ENCODE data around the gene THRB.

The THRB gene

DNA sequence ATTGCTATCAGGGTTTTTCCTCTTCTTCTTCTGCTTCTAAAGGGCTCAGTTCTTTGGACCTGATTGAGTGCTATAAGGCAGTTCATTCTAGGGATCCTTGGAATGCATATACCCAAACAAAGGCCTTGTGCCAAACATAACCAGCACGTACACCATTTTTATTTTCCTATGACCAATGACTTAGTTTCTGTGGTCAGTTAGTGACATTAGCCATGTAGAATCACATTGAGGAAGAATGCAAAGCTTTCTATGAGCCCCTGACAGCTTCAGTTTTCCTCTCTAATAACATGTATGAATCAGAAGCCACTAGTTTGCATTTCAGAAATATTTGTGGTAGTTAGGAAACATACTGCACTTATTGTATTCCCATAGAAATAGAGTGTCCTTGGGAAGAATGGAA is 240.0 kb downstream of the THRB start:
- FAIRE-seq = no peak
- DNase-seq (ENCODE audit: insufficient read length, low spot score) = no peak
- TF ChIP-seq POLR2A (IDR thresholded peaks at IDR 0.05; ENCODE audit: low read depth, low read length) = no peak
- no peak for TF ChIP-seq SPI1 (IDR thresholded peaks at IDR 0.05; ENCODE audit: low read depth, low read length)
- TF ChIP-seq POU2F2 (IDR thresholded peaks at IDR 0.05; ENCODE audit: low read depth, low read length) = no peak
- TF ChIP-seq PAX5 (IDR thresholded peaks at IDR 0.05; ENCODE audit: insufficient read depth, low read length, severe bottlenecking) = no peak
- TF ChIP-seq TAF1 (IDR thresholded peaks at IDR 0.05; ENCODE audit: low read depth, low read length) = no peak
- TF ChIP-seq POLR2AphosphoS5 (IDR thresholded peaks at IDR 0.05; ENCODE audit: low read depth, low read length) = no peak

DNA sequence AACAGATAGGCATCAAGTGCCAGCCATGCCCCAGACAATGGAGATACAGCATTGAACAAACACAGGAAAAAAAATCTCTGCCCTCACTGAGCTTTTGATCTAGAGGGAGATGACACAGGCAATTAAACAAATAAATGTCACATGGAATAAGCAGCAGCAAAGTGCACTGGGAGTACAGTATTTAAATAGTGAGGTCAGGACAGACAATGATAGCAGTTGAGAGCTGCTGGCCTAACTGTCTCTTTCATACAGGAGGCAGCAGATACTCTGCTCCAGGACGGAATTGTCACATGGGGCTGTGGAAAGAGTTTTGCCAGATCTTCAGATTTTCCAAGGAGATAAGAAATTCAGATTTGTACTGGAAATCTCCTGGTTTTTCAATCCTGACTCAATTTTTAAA is 241.3 kb downstream of the THRB start:
- FAIRE-seq (no peak), DNase-seq (ENCODE audit: insufficient read length, low spot score) (no peak)
- TF ChIP-seq POLR2AphosphoS5 (IDR thresholded peaks at IDR 0.05; ENCODE audit: low read depth, low read length) (no peak), SPI1 (IDR thresholded peaks at IDR 0.05; ENCODE audit: low read depth, low read length) (no peak), PAX5 (IDR thresholded peaks at IDR 0.05; ENCODE audit: insufficient read depth, low read length, severe bottlenecking) (no peak), TAF1 (IDR thresholded peaks at IDR 0.05; ENCODE audit: low read depth, low read length) (no peak), POU2F2 (IDR thresholded peaks at IDR 0.05; ENCODE audit: low read depth, low read length) (no peak), POLR2A (IDR thresholded peaks at IDR 0.05; ENCODE audit: low read depth, low read length) (no peak)

DNA sequence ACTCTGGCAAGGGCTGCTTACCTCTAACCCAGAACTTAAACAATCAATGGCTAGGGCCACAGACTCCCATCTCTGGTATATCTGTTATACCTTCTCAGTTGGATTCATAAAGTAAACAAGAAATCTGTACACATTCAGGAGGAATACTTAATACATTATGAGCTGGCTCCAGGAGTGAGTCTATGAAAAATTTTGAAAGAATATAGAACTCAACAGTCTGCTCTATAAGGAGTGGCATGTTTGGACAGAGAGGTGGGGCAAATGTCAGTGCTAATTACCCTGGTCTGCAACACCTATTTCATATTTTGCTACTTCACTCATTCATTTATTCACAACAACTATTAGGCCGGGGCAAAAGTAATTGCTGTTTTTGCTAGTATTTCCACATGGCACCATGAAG is 245.1 kb downstream of the THRB start:
- TF ChIP-seq SPI1 (IDR thresholded peaks at IDR 0.05; ENCODE audit: low read depth, low read length) = no peak
- no peak for TF ChIP-seq TAF1 (IDR thresholded peaks at IDR 0.05; ENCODE audit: low read depth, low read length)
- TF ChIP-seq PAX5 (IDR thresholded peaks at IDR 0.05; ENCODE audit: insufficient read depth, low read length, severe bottlenecking) = no peak
- no peak for TF ChIP-seq POLR2AphosphoS5 (IDR thresholded peaks at IDR 0.05; ENCODE audit: low read depth, low read length)
- TF ChIP-seq POLR2A (IDR thresholded peaks at IDR 0.05; ENCODE audit: low read depth, low read length) = no peak
- TF ChIP-seq POU2F2 (IDR thresholded peaks at IDR 0.05; ENCODE audit: low read depth, low read length) = no peak
- DNase-seq (ENCODE audit: insufficient read length, low spot score) (no peak), FAIRE-seq (no peak)

DNA sequence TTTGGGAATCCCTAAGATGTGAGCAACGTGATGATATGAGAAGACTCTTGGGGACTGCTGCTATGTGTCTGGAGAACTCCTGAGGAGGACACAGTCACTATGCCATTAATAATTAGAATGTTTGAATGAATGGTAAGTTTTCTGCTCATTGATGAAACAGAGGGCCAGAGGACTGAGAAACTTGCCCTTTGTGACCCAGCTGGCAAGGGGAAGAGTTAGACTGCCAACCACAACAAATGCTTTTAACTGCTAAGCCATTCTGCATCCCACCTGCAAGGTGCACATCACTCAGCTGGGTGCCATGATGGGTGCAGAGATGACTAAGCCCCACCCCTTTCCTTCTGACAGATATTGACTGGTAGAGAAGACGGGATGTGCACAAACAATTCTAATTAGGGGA is 249.6 kb downstream of the THRB start:
- DNase-seq (ENCODE audit: insufficient read length, low spot score) (no peak), FAIRE-seq (no peak)
- TF ChIP-seq POU2F2 (IDR thresholded peaks at IDR 0.05; ENCODE audit: low read depth, low read length) (no peak), POLR2A (IDR thresholded peaks at IDR 0.05; ENCODE audit: low read depth, low read length) (no peak), TAF1 (IDR thresholded peaks at IDR 0.05; ENCODE audit: low read depth, low read length) (no peak), POLR2AphosphoS5 (IDR thresholded peaks at IDR 0.05; ENCODE audit: low read depth, low read length) (no peak), SPI1 (IDR thresholded peaks at IDR 0.05; ENCODE audit: low read depth, low read length) (no peak), PAX5 (IDR thresholded peaks at IDR 0.05; ENCODE audit: insufficient read depth, low read length, severe bottlenecking) (no peak)

DNA sequence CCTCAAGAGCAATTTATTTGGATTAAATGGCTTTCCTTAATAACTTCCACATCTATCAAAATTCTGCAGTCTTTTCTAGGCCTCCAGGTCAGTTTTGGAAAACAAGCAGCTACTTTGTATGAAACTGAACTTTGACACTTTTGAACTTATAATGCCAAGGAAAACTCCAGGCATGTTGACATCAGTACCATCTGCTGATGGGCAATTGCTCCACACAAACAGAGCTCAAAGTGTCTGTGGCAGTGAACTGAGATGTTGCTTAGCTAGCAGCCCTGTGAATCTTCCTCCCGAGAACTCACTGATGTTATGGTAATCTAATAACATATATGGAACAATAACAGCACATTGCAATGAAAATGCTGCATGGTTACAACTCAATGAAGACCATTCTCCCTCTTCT is 250.2 kb downstream of the THRB start:
- no peak for TF ChIP-seq SPI1 (IDR thresholded peaks at IDR 0.05; ENCODE audit: low read depth, low read length)
- no peak for TF ChIP-seq POU2F2 (IDR thresholded peaks at IDR 0.05; ENCODE audit: low read depth, low read length)
- TF ChIP-seq POLR2A (IDR thresholded peaks at IDR 0.05; ENCODE audit: low read depth, low read length) = no peak
- no peak for TF ChIP-seq POLR2AphosphoS5 (IDR thresholded peaks at IDR 0.05; ENCODE audit: low read depth, low read length)
- no peak for TF ChIP-seq TAF1 (IDR thresholded peaks at IDR 0.05; ENCODE audit: low read depth, low read length)
- TF ChIP-seq PAX5 (IDR thresholded peaks at IDR 0.05; ENCODE audit: insufficient read depth, low read length, severe bottlenecking) = no peak
- FAIRE-seq = no peak
- no peak for DNase-seq (ENCODE audit: insufficient read length, low spot score)

DNA sequence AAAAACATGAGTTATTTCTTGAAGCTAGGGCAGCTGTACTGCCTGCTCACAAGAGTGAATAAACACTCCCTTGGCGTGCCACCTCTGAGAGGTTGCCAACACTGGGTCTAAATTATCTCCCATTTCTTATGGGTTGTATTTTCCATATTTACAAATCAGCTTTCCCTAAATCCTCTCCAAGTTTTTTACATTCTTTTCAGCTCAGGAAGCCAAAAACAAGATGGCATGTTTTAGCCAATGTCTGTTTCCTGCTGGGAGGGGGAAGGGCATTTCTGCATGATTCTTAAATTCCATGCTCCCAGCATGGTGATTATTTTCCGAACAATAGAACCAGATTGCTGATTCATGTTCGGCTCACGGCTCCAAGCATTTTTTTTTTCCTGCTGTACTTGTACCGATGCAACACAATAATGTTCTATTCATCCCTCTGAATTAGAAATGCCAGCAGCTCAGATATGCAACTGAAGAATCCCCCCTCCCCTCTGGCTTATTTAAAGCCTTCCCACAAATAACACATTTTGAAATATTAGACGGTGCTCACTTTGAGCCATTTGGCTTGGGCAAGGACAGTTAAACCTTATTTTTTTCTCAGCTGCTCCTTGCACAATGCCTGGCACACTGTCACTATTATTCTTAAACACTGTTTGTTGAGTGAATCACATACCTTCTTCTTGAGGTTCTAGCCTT is 252.5 kb downstream of the THRB start:
- FAIRE-seq (no peak), DNase-seq (ENCODE audit: insufficient read length, low spot score) (no peak)
- TF ChIP-seq POLR2AphosphoS5 (IDR thresholded peaks at IDR 0.05; ENCODE audit: low read depth, low read length) = no peak
- no peak for TF ChIP-seq POLR2A (IDR thresholded peaks at IDR 0.05; ENCODE audit: low read depth, low read length)
- TF ChIP-seq POU2F2 (IDR thresholded peaks at IDR 0.05; ENCODE audit: low read depth, low read length) = no peak
- TF ChIP-seq SPI1 (IDR thresholded peaks at IDR 0.05; ENCODE audit: low read depth, low read length) = no peak
- TF ChIP-seq TAF1 (IDR thresholded peaks at IDR 0.05; ENCODE audit: low read depth, low read length) = no peak
- no peak for TF ChIP-seq PAX5 (IDR thresholded peaks at IDR 0.05; ENCODE audit: insufficient read depth, low read length, severe bottlenecking)

DNA sequence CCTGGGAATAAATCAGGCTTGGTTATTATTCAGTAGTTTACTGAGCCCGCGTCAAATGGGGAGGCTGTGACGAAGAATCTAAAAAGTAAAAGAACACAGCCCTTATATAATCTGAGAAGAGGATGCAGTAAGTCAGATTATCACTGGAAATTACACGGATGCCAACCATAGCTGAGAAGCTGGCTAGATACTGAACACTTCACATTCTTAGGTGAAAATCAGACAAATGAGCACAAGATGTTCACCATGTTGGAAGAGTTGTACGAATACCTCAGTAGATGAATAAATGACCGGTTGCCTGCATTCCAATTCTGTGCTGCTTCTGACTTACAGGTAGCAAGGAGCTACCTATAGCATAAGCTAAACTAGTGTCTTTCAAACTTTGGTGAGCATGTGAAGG is 254.3 kb downstream of the THRB start:
- DNase-seq (ENCODE audit: insufficient read length, low spot score) = no peak
- FAIRE-seq = no peak
- TF ChIP-seq POLR2AphosphoS5 (IDR thresholded peaks at IDR 0.05; ENCODE audit: low read depth, low read length) (no peak), POU2F2 (IDR thresholded peaks at IDR 0.05; ENCODE audit: low read depth, low read length) (no peak), POLR2A (IDR thresholded peaks at IDR 0.05; ENCODE audit: low read depth, low read length) (no peak), TAF1 (IDR thresholded peaks at IDR 0.05; ENCODE audit: low read depth, low read length) (no peak), PAX5 (IDR thresholded peaks at IDR 0.05; ENCODE audit: insufficient read depth, low read length, severe bottlenecking) (no peak), SPI1 (IDR thresholded peaks at IDR 0.05; ENCODE audit: low read depth, low read length) (no peak)

DNA sequence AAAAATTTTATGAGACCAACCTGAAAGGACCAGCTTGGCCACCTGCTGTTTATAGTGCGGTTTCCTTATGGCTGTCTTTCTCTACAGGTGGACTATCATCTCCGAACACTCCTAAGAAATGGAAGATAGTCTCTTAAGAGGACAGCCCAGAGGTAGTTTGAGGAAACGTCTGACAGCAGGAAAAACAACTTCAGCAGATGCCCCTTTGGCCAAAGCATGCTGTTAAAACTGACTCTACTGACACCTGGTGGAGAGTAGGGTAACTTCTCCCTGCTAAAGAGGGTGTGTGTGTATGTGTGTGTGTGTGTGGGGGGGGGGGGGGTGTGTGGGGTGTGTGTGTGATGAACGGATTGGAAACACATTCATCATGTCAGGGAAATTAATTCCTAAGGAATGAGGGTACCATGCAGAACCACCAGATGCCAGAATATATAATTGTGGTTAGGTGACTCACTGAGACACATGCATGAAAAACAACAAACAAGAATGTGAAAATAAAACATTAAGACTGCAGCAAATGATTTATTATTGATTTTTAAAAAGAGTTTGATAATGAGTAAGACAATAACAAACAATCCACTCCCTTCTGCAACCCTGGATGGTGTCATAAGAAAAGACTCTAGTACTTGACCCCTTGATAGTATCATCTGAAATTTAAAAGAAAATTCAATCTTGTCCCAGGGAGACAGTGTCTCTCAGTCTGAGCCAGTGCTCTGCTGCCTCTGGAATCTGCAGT is 256.5 kb downstream of the THRB start:
- DNase-seq (ENCODE audit: insufficient read length, low spot score) (peak; percentile 21), FAIRE-seq (peak; percentile 76)
- TF ChIP-seq SPI1 (IDR thresholded peaks at IDR 0.05; ENCODE audit: low read depth, low read length) (no peak), POLR2A (IDR thresholded peaks at IDR 0.05; ENCODE audit: low read depth, low read length) (no peak), TAF1 (IDR thresholded peaks at IDR 0.05; ENCODE audit: low read depth, low read length) (no peak), POU2F2 (IDR thresholded peaks at IDR 0.05; ENCODE audit: low read depth, low read length) (no peak), PAX5 (IDR thresholded peaks at IDR 0.05; ENCODE audit: insufficient read depth, low read length, severe bottlenecking) (no peak), POLR2AphosphoS5 (IDR thresholded peaks at IDR 0.05; ENCODE audit: low read depth, low read length) (no peak)

DNA sequence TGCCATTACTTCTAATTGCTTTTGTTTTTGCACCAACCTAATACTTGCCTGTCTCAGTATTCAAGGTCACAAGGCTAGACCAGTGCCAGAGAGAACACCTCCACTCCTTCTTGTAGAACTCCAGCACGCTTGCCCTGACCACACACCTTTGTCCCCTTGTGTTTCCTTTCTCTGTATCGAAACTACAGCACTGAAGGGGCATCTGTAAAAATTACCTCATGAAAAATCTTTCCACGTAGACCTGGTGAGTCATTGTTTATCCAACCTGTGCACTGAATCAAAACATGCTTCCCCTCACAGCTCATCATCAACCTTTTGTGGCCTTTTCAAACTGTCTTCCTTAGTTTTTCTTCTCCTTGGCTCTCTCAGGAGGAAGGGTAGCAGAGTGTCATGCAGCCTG is 259.5 kb downstream of the THRB start:
- DNase-seq (ENCODE audit: insufficient read length, low spot score) = no peak
- no peak for TF ChIP-seq POU2F2 (IDR thresholded peaks at IDR 0.05; ENCODE audit: low read depth, low read length)
- TF ChIP-seq PAX5 (IDR thresholded peaks at IDR 0.05; ENCODE audit: insufficient read depth, low read length, severe bottlenecking) = no peak
- no peak for TF ChIP-seq TAF1 (IDR thresholded peaks at IDR 0.05; ENCODE audit: low read depth, low read length)
- no peak for TF ChIP-seq POLR2AphosphoS5 (IDR thresholded peaks at IDR 0.05; ENCODE audit: low read depth, low read length)
- no peak for TF ChIP-seq POLR2A (IDR thresholded peaks at IDR 0.05; ENCODE audit: low read depth, low read length)
- FAIRE-seq = no peak
